NCI-H2107 (cell line): ENCODE measurements around the gene PTPN9.
"Not testable (repeated sequence)": the region's sequence is repeated elsewhere in the genome, so short reads cannot be mapped to it uniquely, and the experiment has no call there.

Experiments
- DNase-seq: peaks from one replicate; lab custom pipeline; 2025; lab: John Stamatoyannopoulos, UW

PTPN9 gene

DNA sequence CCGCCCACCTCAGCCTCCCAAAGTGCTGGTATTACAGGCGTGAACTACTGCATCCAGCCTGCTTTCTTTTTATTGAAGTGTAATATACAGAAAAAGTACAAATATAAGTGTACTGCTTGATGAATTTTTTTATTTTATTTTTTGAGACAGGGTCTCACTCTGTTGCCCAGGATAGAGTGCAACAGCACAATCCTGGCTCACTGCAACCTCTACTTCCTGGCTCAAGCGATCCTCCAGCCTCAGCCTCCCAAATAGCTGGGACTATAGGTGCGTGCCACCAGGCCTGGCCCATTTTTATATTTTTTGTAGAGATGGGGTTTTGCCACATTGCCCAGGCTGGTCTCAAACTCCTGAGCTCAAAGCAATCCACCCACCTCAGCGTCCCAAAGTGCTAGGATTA lies 3.8 kb upstream of the PTPN9 start:
- DNase-seq, result not testable (repeated sequence)

DNA sequence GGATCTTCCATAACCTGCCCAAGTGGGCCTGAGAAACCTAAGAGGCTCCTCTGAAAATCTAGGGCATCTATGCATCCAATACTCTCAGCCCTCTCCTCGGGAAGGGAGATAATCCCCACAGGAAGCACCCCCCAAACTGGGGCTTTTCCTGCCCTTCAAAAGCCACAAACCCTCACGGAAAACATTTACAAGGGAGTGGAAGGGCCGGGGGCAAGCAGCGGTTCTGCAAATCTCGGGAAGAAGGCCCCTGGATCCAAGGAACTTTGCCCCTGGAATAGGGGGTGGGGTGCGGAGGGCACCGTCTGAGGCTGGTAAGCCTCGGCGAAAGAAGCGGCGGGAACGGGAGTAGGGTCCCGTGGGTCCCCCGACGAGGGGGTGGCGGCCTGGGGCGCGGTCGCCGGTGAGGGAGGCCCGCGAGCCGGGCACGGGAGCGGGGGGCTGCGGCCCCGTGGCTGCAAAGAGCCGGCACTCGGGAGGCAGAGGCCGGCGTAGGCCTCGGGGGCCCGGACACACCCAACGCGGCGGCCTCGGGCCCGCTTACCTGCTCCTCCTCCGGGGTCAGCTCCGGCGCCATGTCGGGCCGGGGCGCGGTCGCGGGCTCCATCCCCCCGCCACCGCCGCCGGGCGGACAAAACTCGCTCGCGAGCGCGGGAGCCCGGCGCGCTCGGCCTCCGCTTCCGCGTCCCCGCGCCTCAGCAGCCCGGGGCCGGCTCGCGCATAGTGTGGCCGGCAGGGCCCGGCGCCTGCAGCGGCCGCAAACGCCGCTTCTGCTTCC lies 755 bp downstream of the PTPN9 start:
- DNase-seq, result no peak

DNA sequence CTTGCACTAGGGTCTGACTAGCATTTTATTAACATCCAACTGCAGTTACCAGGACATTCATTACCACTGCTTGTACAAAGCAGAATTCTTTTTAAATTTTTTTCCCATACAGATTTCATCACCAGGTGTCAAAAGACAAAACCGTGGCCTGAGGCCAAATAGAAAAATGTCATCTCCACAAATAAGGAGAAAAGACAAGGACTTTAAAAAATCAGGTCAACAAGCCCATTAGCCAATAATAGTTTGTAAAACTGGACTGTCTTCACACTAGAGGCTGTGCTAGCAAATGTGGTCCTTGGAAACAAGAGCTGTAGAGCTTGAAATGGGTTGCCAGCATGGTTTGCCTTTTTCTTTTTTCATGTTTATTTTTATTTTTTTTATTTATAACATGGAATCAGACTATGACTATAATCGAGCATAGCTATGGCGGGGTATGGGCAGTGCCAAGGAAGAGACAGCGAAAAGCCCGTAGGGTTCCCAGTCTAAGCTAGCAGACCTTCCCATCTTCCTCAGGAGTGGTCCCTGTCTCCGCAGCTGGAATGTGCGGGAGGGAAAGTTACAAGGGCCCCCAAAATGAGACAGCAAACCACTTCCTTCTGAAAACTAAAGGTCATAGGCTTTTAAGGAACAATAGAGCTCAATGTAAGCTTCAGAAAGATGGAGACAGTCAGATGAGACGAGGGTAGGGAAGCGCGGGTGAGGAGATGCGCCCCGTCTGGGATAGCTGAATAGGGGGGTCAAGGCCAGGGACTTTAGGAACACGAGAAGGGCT lies 1.5 kb downstream of the PTPN9 start:
- DNase-seq, result no peak

DNA sequence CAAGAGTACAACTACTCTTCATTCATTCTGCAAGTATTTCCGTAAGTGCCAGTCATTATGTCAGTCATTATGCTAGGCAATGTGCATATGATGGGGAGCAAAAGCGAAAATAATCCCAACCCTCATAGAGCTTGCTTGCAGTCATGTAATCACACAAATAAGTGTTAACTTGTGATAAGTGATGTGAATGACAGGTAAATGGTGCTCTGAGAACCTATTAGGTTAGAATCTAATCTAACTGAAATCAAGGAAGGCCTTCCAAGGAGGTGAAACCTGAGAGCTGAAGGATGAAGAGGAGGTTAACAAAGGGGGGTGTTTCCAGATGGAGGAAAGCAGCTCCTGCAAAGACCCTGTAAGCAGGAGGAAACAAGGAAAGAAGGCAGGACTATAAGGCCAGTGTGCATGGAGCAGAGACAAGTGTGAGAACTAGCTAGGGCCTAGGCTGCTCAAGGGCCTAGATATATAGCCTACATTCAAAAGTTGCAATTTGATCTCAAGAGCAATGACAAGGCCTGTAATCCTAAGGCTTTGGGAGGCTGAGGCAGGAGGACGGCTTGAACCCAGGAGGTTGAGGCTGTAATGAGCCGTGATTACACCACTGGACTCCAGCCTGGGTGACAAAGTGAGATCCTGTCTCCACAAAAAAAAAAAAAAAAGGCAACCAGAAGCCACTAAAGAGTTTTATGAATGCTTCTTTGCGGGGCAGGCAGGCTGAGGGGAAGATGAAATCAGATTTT lies 5.3 kb downstream of the PTPN9 start:
- DNase-seq, result no peak

DNA sequence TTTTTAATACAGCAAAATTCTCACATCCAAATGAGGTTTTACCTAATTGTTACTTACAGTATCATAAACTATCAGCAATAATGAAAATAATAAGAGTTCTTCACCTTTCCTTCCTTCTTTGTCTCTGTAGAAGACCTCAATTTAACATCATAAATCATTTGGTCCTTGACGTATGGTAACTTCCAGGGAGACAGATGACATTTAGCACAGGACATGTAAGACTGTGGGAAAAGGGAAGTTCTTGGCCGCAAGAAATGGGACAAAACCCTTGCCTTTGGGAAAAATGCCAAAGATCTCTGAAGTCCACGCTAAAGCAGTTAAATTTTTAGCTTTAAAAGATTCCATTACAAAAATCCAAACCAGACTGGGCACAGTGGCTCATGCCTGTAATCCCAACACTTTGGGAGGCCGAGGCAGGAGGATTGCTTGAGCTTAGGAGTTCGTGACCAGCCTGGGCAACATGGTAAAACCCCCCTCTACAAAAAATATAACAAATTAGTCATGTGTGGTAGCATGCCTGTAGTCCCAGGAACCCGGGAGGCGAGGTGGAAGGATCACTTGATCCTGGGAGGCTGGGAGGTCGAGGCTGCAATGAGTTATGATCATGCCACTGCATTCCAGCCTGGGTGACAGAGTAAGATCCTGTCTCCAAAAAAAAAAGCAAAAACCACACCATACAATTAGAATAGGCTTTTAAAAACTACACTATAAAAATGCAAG lies 8.8 kb downstream of the PTPN9 start:
- DNase-seq, result no peak

DNA sequence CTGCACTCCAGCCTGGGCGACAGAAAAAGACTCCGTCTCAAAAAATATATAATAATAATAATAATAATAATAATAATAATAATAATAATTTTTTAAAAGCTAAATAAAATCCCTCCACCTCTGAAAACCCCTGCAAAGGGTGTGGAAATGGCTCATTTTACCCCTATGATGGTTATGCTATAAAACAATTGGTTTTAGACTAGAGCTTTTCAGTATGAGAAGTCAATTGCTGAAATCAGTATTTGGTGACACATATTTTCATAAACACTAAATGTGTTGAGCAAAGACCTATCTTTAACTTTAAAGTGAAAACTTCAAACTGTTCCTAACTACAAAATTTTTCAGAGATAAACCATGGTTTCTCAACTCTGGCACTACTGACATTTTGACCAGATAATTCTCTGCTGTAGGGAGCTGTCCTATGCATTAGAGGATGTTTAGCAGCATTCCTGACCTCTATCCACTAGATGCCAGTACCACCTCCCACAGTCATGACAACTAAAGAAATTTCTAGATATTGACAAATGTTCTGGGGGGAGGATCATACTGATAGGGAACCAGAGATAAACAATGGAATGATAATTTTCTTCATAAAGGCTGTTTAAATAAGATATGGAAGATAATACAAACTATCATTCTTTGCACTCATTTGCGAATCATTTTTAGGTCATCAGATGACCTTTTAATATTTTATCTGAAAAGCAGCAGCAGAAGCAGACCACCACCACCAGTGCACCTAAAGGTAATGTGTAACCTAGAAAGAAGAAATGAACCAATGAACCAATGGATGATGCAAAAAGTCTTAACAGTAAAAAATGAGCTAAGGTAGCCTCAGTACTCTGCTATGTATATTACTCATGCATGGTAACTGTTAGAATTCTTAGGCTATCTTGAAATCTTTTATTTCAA lies 13.8 kb downstream of the PTPN9 start:
- DNase-seq, result no peak

DNA sequence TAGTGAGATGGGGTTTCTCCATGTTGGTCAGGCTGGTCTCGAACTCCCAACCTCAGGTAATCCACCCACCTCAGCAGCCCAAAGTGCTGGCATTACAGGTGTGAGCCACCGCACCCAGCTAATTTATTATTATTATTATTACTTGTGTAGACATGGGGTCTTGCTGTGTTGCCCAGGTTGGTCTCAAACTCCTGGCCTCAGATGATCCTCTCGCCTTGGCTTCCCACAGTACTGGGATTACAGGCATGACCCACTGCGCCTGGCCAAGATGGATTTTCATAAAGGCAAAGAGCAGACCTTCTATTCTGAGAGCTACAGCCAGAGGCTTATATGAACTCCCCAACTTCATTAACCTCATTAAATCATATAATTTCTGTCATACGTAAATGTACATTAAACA lies 17.2 kb downstream of the PTPN9 start:
- no peak for DNase-seq

DNA sequence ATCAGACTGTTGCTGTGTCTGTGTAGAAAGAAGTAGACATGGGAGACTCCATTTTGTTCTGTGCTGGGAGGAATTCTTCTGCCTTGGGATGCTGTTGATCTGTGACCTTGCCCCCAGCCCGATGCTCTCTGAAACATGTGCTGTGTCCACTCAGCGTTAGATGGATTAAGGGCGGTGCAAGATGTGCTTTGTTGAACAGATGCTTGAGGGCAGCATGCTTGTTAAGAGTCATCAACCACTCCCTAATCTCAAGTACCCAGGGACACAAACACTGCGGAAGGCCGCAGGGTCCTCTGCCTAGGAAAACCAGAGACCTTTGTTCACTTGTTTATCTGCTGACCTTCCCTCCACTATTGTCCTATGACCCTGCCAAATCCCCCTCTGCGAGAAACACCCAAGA lies 19.8 kb downstream of the PTPN9 start:
- not testable (repeated sequence) for DNase-seq

DNA sequence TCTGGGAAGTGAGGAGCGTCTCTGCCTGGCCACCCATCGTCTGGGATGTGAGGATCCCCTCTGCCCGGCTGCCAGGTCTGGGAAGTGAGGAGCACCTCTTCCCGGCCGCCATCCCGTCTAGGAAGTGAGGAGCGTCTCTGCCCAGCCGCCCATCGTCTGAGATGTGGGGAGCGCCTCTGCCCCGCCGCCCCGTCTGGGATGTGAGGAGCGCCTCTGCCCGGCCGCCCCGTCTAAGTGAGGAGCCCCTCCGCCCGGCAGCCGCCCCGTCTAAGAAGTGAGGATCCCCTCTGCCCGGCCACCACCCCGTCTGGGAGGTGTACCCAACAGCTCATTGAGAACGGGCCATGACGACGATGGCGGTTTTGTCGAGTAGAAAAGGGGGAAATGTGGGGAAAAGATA lies 20.2 kb downstream of the PTPN9 start:
- not testable (repeated sequence) for DNase-seq

DNA sequence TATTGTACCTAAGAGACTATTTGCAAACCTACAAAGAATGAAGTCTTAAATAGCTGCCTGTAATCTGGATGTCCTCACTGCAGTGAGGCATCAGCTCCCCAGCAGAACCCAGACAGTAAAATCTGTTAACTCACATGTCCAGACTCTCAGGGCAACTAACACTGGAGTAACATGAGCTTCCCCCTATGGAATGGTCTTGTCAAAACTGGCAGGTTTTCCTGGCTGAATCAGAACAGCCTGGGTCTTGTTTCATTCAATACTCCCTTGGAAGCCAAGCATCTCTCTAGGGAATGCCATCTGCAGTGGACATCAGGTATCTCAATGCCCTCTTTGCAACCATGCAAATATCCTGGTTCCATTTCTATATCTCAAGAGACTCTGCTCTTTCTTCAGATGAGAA lies 24.4 kb downstream of the PTPN9 start:
- DNase-seq, result no peak

DNA sequence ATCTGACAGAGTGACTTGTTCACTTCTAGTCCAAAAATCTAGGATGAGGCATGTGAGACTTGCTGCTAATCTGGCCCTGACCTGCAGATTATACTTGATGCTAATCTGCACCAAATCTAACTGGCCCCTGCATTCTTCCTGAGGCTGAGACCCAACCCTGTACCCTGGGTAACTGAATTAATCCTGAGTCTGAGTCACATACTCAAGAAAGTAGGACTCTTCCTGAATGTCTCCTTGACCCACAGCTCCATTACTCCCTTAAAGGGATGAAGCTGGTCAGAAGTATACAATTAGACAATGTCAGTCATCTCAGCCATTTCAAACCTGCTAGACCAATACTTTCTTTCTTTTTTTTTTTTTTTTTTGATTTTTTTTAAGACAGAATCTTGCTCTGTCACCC lies 25.5 kb downstream of the PTPN9 start:
- DNase-seq, result no peak

DNA sequence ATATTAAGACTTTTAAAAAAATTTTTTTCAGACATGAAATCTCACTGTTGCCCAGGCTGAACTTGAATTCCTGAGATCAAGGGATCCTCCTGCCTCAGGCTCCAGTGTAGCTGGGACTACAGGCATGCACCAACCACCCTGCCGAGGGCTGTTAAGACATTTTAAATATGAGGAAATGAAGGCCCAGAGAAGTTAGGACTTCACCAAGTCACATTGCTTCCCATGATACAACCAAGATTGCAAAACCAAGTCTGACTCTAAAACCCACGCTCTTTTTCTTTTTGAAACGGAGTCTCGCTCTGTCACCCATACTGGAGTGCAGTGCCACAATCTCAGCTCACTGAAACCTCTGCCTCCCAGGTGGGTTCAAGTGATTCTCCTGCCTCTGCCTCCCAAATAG lies 28.0 kb downstream of the PTPN9 start:
- DNase-seq, result no peak

DNA sequence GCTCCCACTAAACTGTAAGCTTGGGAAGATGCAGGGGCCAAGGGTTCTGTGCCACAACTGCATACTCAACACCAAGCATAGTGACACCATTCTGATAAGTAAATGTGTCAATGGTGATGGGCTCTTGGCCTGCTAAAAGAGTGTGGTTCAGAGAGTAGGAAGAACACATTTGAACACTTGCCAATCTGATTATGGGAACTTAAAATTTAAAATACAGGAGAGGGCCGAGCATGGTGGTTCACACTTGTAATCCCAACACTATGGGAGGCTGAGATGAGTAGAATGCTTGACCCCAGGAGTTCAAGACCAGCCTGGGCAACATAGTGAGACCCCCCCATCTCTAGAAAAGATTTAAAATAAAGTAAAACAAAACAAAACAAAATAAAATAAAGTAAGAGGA lies 34.1 kb downstream of the PTPN9 start:
- no peak for DNase-seq

DNA sequence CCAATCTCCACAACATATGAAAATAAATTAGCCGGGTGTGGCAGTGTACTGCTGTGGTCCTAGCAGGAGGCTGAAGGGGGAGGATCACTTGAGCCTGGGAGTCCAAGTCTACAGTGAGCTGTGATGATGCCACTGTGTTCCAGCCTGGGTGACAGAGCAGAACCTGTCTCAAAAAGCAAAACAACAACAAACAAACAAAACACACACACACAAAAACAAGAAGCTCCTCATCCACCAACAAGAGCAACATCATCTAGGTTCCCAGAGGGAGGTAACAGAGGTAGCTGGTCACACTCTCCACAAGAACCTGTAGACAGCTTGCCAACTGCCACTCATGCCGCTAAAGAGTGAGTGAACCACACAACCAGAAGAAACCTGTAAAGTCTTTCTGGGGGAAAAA lies 34.8 kb downstream of the PTPN9 start:
- DNase-seq, result no peak

DNA sequence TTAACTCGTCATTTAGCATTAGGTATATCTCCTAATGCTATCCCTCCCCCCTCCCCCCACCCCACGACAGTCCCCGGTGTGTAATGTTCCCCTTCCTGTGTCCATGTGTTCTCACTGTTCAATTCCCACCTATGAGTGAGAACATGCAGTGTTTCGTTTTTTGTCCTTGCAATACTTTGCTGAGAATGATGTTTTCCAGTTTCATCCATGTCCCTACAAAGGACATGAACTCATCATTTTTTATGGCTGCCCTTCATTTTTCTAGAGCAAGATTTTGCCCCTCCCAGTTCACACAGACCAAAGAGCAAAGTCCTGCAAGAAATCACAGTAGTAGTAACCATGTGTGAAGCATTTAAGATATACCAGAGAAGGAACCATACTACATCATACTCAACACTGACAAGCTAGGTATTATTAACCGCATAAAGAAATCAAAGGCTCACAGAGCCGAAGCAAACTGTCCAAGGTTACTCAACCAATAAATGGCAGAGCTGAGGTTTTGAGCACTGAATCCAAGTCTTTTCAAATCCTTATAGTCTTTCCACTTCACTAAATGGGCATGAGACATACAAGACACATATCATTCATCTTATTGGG lies 36.1 kb downstream of the PTPN9 start:
- not testable (repeated sequence) for DNase-seq

DNA sequence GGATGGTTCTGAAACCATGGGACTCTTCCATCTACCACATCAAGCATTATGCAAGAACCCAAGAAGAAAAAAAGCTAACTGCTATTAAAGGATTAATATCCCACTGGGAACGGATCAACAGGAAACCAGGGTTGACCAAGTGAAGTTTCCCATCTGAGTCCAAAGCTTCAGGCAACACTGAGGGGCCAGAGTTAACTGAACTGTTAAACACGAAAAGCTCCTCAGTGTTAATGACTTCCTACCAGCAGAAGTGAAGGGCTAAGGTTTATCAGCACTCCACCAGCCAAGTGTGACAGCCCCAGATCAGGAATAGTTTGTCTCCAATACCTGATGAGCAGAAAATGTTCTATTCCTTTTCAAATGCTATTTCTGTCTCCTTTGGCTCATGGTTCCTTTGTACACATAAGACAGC lies 36.7 kb downstream of the PTPN9 start:
- no peak for DNase-seq

DNA sequence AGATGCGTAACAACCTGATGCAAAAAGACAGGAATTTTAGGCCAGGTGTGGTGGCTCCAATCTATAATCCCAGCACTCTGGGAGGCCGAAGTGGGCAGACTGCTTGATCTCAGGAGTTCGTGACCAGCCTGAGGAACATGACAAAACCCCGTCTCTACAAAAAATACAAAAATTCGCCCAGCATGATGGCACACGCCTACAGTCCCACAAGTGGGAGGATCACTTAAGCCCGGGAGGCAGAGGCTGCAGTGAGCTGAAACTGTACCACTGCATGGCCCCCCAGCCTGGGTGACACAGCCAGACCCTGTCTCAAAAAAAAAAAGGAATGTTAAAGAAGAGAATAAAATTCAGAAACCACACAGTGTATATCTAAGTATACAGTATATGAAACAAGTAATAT lies 40.7 kb downstream of the PTPN9 start:
- no peak for DNase-seq

DNA sequence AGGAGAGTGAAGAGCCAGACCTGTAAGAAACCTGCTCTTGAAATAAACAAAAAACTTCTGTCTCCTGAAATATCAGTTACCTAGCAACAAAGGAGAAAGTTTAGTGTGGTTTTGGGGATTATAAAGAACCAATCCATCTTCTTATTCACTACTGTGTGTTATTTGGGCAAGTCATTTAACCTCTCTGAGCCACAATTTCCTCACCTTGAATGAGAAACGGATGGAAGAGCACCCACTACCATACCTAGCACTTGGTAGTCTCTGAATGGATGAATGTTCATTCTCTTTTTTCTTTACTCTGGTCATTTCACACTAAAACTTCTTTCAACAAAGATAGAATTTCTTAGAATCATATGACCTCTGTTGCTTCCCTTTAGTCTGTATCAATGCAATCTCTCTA lies 45.2 kb downstream of the PTPN9 start:
- no peak for DNase-seq

DNA sequence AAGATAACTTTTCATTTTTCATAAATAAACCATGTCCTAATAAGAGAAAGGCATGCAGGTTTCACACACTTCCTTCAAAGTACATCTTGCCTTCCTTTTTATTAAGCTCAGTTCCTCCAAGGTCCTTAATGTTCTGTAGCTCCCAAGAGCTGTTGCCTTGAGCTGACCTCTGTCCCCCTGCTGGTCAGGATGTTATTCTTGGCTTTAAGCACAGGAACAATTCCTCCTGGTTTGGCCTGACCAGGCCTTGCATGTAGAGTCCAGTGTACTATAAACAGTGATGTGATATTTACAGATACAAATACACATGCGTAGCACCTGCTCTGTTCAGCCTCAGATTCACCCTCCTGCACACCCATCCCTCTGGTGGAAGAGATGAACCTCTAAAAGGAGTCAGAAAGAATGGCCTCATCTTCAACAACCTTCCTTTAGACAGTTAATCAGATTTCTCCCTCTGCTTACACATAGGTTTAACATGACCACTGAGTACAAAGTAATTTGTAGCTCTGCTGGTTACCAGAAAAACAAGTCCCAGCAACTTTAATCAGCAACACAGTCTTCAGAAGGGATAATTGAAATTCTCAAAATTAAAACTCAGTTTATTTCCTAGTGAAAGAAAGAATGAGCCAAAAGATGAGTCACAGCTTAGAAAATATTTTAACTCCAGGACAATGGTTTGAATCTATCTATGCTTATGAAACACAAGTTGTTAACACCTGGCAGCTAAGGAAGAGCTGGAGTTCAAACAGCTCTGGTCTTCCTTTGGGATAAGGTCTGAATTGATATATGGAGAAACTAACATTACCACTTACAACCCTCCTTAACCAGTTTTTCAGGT lies 46.5 kb downstream of the PTPN9 start:
- DNase-seq, result no peak

DNA sequence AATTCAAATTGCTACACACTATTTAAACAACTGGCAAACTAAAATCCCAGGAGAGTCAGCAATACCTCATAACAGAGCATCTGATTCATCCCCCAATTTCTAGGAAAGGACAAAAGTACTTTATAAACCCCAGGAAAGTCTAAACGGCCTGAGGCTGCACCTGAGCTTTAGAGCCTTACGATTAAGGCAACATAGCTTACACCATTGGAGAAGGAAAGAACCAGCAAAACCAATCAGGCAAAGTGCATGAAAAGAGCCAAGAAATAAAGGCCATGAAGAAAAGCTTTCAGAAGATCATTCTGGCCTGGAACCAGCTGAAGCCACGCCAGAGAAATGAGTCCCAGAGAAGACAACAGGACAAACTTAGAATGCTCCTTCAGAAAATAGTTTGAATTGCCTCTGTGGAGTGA lies 48.1 kb downstream of the PTPN9 start:
- no peak for DNase-seq
